ELF-1 (cell line): ENCODE data around the gene NSF.
A peak's percentile ranks its signal among the peaks of the same experiment; 100 is the strongest.
"Not testable (repeated sequence)": the region's sequence is repeated elsewhere in the genome, so short reads cannot be mapped to it uniquely, and the experiment has no call there.

ENCODE experiments used
- DNase-seq: peaks from one replicate; pipeline ENCODE4 v3.0.0-alpha.2; 2016; ENCODE audit warnings: low read depth, low spot score

The NSF gene

GRCh38 chr17:46756081-46756735 lies 165.7 kb downstream of the NSF start:
- DNase-seq, result no peak

- DNase-seq, result no peak
Observed at GRCh38 chr17:46756861-46757260, 166.4 kb downstream of the NSF start.

GRCh38 chr17:46757588-46757987 lies 167.1 kb downstream of the NSF start:
- not testable (repeated sequence) for DNase-seq

DNA sequence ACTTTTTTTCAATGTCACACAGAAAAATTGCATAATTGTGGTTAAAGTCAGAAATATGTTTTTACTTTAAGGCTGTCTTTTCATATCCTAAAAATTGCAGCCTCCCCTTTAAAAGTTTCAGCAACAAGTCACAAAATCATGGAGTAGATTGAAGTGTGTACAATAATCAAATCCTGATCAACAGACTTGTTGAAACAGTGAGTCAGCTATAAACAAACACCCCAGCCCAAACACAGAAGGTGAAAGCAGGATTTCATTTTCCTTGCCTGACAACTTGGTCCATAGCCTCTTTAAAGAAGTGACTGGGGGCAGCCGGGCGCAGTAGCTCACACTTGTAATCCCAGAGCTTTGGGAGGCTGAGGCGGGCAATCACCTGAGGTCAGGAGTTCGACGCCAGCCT lies 168.1 kb downstream of the NSF start:
- DNase-seq, result no peak

DNA sequence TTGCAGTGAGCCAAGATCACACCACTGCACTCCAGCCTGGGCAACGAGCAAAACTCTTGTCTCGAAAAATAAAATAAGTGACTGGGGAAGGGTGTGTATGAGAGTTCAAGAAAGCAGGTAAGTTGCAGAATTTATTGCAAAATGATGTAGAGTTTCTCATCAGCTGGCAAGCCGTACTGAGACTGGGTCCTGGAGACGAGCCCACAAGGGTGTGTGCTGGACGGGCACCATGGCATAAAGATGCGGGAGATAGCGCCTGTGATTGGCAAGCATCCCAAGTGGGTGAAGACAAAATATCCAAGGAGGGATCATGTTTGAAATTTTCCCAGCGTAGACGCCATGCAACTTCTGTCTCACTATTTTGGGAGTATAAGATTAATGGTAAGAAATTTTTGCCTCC lies 168.7 kb downstream of the NSF start:
- no peak for DNase-seq

DNA sequence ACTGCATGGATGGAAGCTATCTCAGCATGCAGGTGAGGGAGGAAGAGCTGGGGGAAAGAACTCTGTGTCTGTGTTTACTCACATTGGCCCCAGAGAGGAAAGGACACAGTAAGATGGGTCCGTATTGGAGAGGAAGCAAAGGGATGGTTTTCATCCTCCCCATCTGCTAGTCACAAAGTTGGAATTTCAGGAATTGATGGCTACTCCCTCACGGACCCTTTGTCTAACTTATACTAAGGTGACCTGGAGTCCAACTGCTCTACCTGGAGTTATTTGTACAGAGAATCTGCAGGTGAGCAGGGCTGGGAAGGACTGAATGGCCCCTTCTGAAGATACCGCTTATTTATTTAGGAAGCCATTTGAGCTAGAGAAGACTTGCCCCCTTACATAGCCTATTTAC lies 172.9 kb downstream of the NSF start:
- no peak for DNase-seq

GRCh38 chr17:46764000-46764708 lies 173.7 kb downstream of the NSF start:
- no peak for DNase-seq

GRCh38 chr17:46764709-46765401 lies 174.4 kb downstream of the NSF start:
- peak; percentile 56 for DNase-seq

- no peak for DNase-seq
Observed at GRCh38 chr17:46765453-46765852, 175.0 kb downstream of the NSF start.

- DNase-seq, result no peak
Observed at GRCh38 chr17:46766493-46767491, 176.3 kb downstream of the NSF start.

- DNase-seq, result no peak
Observed at GRCh38 chr17:46768540-46768870, 178.0 kb downstream of the NSF start.

- not testable (repeated sequence) for DNase-seq
Observed at GRCh38 chr17:46768896-46769295, 178.4 kb downstream of the NSF start.

- no peak for DNase-seq
Observed at GRCh38 chr17:46769531-46770438, 179.3 kb downstream of the NSF start.

DNA sequence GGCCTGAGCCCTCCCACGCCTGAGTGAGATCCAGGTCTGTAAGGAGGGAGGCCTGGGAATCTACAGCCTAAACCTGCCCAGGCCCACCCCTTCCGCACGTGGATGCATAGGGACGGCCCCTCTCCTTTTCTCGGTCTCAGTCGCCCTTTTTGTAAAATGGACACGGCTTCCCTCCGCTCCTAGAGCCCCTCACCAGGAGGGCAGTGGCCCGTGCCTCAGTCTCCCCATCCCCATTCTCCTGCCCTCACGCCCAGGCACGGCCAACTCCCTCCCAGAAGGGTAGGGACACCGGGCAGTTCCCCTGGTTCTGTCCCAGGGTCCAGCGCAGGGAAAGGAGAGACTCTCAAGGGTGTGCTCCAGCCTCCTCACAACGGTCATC lies 180.0 kb downstream of the NSF start:
- DNase-seq, result no peak

GRCh38 chr17:46770818-46771560 lies 180.5 kb downstream of the NSF start:
- DNase-seq, result peak; percentile 75

DNA sequence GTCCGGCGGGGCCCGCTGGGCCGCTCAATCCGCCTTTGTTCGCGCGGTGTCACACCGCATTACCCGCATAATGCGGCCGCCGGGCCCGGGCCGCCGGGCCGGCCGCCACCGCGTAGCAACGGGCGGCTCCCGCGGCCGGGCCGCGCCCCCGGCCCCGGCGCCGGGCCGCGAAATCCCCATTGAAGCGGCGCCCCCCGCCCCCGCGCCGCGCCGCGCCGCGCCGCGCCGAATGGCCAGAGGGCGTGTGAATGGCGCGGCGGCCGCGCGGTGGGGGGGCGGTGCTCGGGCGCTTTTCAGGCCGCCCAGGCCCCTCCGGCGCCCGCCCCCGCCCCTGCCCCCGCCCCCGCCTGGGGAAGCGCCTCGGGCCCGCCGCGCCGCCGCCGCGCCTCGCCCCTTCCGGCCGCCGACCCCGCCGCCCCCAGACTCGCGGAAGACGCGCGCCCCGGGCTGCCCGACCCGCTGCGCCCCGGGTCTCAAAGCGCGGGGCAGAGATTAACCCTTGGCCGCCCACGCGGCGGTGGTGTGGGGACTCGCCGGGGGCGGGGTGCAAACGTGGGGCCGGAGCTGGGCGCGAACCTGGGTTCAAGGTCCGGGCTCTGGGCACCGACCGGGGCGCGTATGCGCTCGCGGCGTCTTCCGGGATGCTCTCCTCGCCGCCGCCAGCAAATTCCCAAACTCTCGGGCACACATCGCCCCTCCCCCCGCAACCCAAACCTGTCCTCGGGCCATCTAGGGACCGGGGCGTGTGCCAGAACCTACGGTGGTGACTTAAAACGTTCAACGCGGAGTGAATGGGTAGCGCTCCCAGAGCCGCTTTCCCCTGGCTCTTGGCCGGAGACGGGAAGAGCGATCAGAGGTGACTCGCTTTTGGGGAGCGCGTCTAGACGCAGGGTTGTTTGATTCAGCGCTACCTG lies 181.3 kb downstream of the NSF start:
- DNase-seq, result peak; percentile 95

- DNase-seq, result peak; percentile 73
Observed at GRCh38 chr17:46772475-46773220, 182.2 kb downstream of the NSF start.

- peak; percentile 64 for DNase-seq
Observed at GRCh38 chr17:46773221-46773605, 182.7 kb downstream of the NSF start.
